IMR-90 (cell line): ENCODE results near the gene IL18R1. TPM values are rescaled to one million over a fixed set of nuclear protein-coding genes. Genes with fewer than 3 reads are reported as not detected.

ENCODE experiments used
- ATAC-seq: fragments of 200-7000 bp; cut with Tn5 transposase; 2 replicates; pipeline ENCODE4 v1.9.1; 2020; ENCODE audit warnings: low read depth, mild to moderate bottlenecking, moderate library complexity
- BruUV-seq: library from RNA; stranded (reverse); fragments of 400-500 nt; replicated peaks from 2 replicates; lab custom pipeline; 2021; lab: Mats Ljungman, UMichigan
- CTCF ChIA-PET: fragments of 300-600 bp; formaldehyde crosslinking; extraction: SDS; loops from one replicate; lab custom pipeline; 2021; ENCODE audit warnings: antibody characterized with exemption; lab: Yijun Ruan, JAX
- POLR2A ChIA-PET: fragments of 300-600 bp; sonication (Branson Sonifier 250); formaldehyde crosslinking; loops from one replicate; lab custom pipeline; 2022; ENCODE audit warnings: antibody characterized with exemption; ENCODE audit not compliant: unreplicated experiment; lab: Charles Lee
- DNase-seq: peaks from one replicate; pipeline ENCODE4 v3.0.0; 2013
- H2AFZ ChIP-seq: replicated peaks from 2 replicates; pipeline ENCODE3; 2013; ENCODE audit warnings: low read length, mild to moderate bottlenecking; ENCODE audit not compliant: poor library complexity
- H2AK5ac ChIP-seq: 2 replicates; pipeline ENCODE4 v1.6.1; 2013; ENCODE audit warnings: low read depth, low read length, inconsistent platforms
- H2AK9ac ChIP-seq: replicated peaks from 2 replicates; pipeline ENCODE3; 2013; ENCODE audit warnings: mild to moderate bottlenecking, low read depth, low read length, moderate library complexity; ENCODE audit not compliant: poor library complexity
- H2BK120ac ChIP-seq: 2 replicates; pipeline ENCODE4 v1.6.1; 2013; ENCODE audit warnings: low read depth, low read length, inconsistent platforms
- H2BK15ac ChIP-seq: 3 replicates; pipeline ENCODE4 v1.6.1; 2013; ENCODE audit warnings: low read depth, low read length, inconsistent platforms
- H2BK20ac ChIP-seq: 2 replicates; pipeline ENCODE4 v1.6.1; 2013; ENCODE audit warnings: low read depth, mild to moderate bottlenecking, inconsistent platforms, low read length, moderate library complexity
- H2BK5ac ChIP-seq: 2 replicates; pipeline ENCODE4 v1.6.1; 2013; ENCODE audit warnings: mild to moderate bottlenecking, low read depth, low read length, inconsistent platforms; ENCODE audit not compliant: poor library complexity, severe bottlenecking
- H3K14ac ChIP-seq: replicated peaks from 2 replicates; pipeline ENCODE4 v1.6.1; 2013; ENCODE audit warnings: low read depth, low read length, inconsistent platforms
- H3K18ac ChIP-seq: 2 replicates; pipeline ENCODE4 v1.6.1; 2013; ENCODE audit warnings: low read depth, low read length, control low read depth
- H3K23ac ChIP-seq: 2 replicates; pipeline ENCODE4 v1.6.1; 2013; ENCODE audit warnings: low read depth, low read length, inconsistent platforms
- H3K27ac ChIP-seq: 2 replicates; pipeline ENCODE4 v1.5.1; 2013; ENCODE audit warnings: mild to moderate bottlenecking, control low read depth, low read length; ENCODE audit not compliant: insufficient read depth
- H3K27me3 ChIP-seq: 2 replicates; pipeline ENCODE4 v1.6.1; 2013; ENCODE audit warnings: low read length; ENCODE audit not compliant: control insufficient read depth, insufficient read depth
- H3K36me3 ChIP-seq: 2 replicates; pipeline ENCODE4 v1.6.1; 2013; ENCODE audit warnings: low read length, mixed read lengths; ENCODE audit not compliant: control insufficient read depth, insufficient read depth
- H3K4ac ChIP-seq: 2 replicates; pipeline ENCODE4 v1.6.1; 2013; ENCODE audit warnings: low read depth, low read length, inconsistent platforms
- H3K4me1 ChIP-seq: 2 replicates; pipeline ENCODE4 v1.6.1; 2013; ENCODE audit warnings: low read length, mixed read lengths; ENCODE audit not compliant: control insufficient read depth, insufficient read depth
- H3K4me2 ChIP-seq: 2 replicates; pipeline ENCODE4 v1.6.1; 2013; ENCODE audit warnings: low read depth, mild to moderate bottlenecking, control low read depth, low read length, moderate library complexity
- H3K4me3 ChIP-seq: 2 replicates; pipeline ENCODE4 v1.5.1; 2013; ENCODE audit warnings: low read depth, mild to moderate bottlenecking, control low read depth, low read length, moderate library complexity; ENCODE audit not compliant: insufficient read depth
- H3K56ac ChIP-seq: 2 replicates; pipeline ENCODE4 v1.6.1; 2013; ENCODE audit warnings: low read length, inconsistent platforms; ENCODE audit not compliant: insufficient read depth; ENCODE audit errors: extremely low read depth
- H3K79me1 ChIP-seq, 2 experiments: 2 replicates each; pipeline ENCODE4 v1.6.1; 2013; ENCODE audit warnings: low read length in 2 of 2, inconsistent platforms in 1 of 2, low read depth in 1 of 2
- H3K9ac ChIP-seq: 2 replicates; pipeline ENCODE4 v1.6.1; 2013; ENCODE audit warnings: low read depth, low read length, control low read depth
- H3K9me1 ChIP-seq: 2 replicates; pipeline ENCODE4 v1.6.1; 2013; ENCODE audit warnings: low read length, inconsistent platforms; ENCODE audit not compliant: insufficient read depth
- H3K9me3 ChIP-seq: 2 replicates; pipeline ENCODE4 v1.6.1; 2013; ENCODE audit warnings: low read length; ENCODE audit not compliant: control insufficient read depth, insufficient read depth
- H4K20me1 ChIP-seq: 2 replicates; pipeline ENCODE4 v1.6.1; 2013; ENCODE audit warnings: low read length, inconsistent platforms; ENCODE audit not compliant: insufficient read depth
- H4K5ac ChIP-seq: 2 replicates; pipeline ENCODE4 v1.6.1; 2013; ENCODE audit warnings: mild to moderate bottlenecking, low read depth, low read length, control low read depth
- H4K8ac ChIP-seq, 2 experiments: 2 replicates each; pipeline ENCODE4 v1.6.1; 2013; ENCODE audit warnings: low read depth in 2 of 2, low read length in 2 of 2, control low read depth in 1 of 2, inconsistent platforms in 1 of 2
- H4K91ac ChIP-seq: 2 replicates; pipeline ENCODE4 v1.6.1; 2013; ENCODE audit warnings: low read depth, low read length, inconsistent platforms; ENCODE audit not compliant: insufficient read depth
- CEBPB ChIP-seq: IDR thresholded peaks from 2 replicates; pipeline ENCODE4 v1.6.1; 2012; ENCODE audit warnings: low read depth, low read length, improper control_type of control experiment
- FOS ChIP-seq: fragments of 150-350 bp; IDR thresholded peaks from 2 replicates; pipeline ENCODE4 v1.6.1; 2016; ENCODE audit warnings: low read depth, low read length
- MAZ ChIP-seq: IDR thresholded peaks from 2 replicates; pipeline ENCODE4 v1.6.1; 2012; ENCODE audit warnings: low read depth, mild to moderate bottlenecking, low read length, improper control_type of control experiment, moderate library complexity, borderline replicate concordance
- POLR2A ChIP-seq: IDR thresholded peaks from 2 replicates; pipeline ENCODE4 v1.6.1; 2012; ENCODE audit warnings: mild to moderate bottlenecking, low read depth, low read length
- RFX5 ChIP-seq: IDR thresholded peaks from 2 replicates; pipeline ENCODE4 v1.8.0; 2012; ENCODE audit warnings: low read depth, mild to moderate bottlenecking, low read length, moderate library complexity
- SMC3 ChIP-seq: fragments of 150-350 bp; IDR thresholded peaks from 2 replicates; pipeline ENCODE4 v1.6.1; 2016; ENCODE audit warnings: low read depth, mild to moderate bottlenecking, antibody characterized with exemption, low read length, moderate library complexity
- WGBS, 2 experiments: methylation state at CpG; one replicate each; pipeline versions ENCODE4 v1.1.5 to v1.1.7; 2013; ENCODE audit warnings: missing lambda C conversion rate in 2 of 2; ENCODE audit not compliant: insufficient read length in 1 of 2; ENCODE audit errors: extremely low coverage in 2 of 2; 5-methylcytosine and 5-hydroxymethylcytosine counted together
- dilution Hi-C: fragments of 300-500 bp; cut with HindIII; formaldehyde crosslinking; loops from one replicate; pipeline ENCODE4 v1.14.3; 2018; ENCODE audit warnings: low sequenced_read_pairs; ENCODE audit not compliant: unreplicated experiment
- in situ Hi-C: fragments of 300-500 bp; cut with MboI; formaldehyde crosslinking; loops from 3 replicates; pipeline ENCODE4 v1.14.3; 2019; ENCODE audit warnings: low sequenced_read_pairs, inconsistent platforms, mixed read lengths
- intact Hi-C: fragments of 100-400 bp; cut with micrococcal nuclease; formaldehyde crosslinking; loops from 2 replicates; pipeline ENCODE4 v1.10.0; 2022
- polyA plus RNA-seq, 3 experiments: library from polyadenylated mRNA; depleted of rRNA; stranded (reverse); fragments of >200 nt; gene quantifications; 2 replicates each; pipeline ENCODE4 v1.2.3, GENCODE V29; 2012; ENCODE audit warnings: low replicate concordance in 1 of 3
- total RNA-seq: library from RNA; depleted of rRNA; stranded (reverse); fragments of >200 nt; gene quantifications from 2 replicates; pipeline ENCODE4 v1.2.3, GENCODE V29; 2012
- TF ChIP-seq, protein P1 (sequence below): fragments of 150-350 bp; IDR thresholded peaks from 2 replicates; pipeline ENCODE4 v1.6.1; 2016; ENCODE audit warnings: low read depth, mild to moderate bottlenecking, low read length, moderate library complexity, borderline replicate concordance
- TF ChIP-seq, protein P2 (sequence below): fragments of 150-350 bp; IDR thresholded peaks from 2 replicates; pipeline ENCODE4 v1.6.1; 2017; ENCODE audit warnings: mild to moderate bottlenecking, antibody characterized with exemption, low read length, low read depth

Gene IL18R1
- total and polyA plus RNA-seq, 2 of the 4 experiments (the other 2 are of a cell fraction) = 0.18 to 0.24 TPM

- H2BK20ac ChIP-seq = no peak overlapping the region
- H2AFZ ChIP-seq = no peak overlapping the region
- H4K20me1 ChIP-seq = no peaks in the 10 kb centered on the region
- H3K9me3 ChIP-seq = no peaks in the 10 kb centered on the region
- H3K27me3 ChIP-seq = no peaks in the 10 kb centered on the region; the same call in 1 of the 2 replicates
- intact Hi-C loops = no loop called here
- H3K4me3 ChIP-seq = no peak overlapping the region
- dilution Hi-C loops = no loop called here
- H3K4me2 ChIP-seq = no peak overlapping the region
- no peak overlapping the region for H3K56ac ChIP-seq
- no TSS peak for BruUV-seq
- 0 out of 2 replicates have a peak, but pooled peaks cover 2% of the 10 kb centered on the region for H3K4me1 ChIP-seq
- TF ChIP-seq FOS (no peak), POLR2A (no peak), CEBPB (no peak), SMC3 (no peak), RFX5 (no peak), MAZ (no peak)
- TF ChIP-seq, protein P1, sequence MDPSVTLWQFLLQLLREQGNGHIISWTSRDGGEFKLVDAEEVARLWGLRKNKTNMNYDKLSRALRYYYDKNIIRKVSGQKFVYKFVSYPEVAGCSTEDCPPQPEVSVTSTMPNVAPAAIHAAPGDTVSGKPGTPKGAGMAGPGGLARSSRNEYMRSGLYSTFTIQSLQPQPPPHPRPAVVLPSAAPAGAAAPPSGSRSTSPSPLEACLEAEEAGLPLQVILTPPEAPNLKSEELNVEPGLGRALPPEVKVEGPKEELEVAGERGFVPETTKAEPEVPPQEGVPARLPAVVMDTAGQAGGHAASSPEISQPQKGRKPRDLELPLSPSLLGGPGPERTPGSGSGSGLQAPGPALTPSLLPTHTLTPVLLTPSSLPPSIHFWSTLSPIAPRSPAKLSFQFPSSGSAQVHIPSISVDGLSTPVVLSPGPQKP = no peak
- TF ChIP-seq, protein P2, sequence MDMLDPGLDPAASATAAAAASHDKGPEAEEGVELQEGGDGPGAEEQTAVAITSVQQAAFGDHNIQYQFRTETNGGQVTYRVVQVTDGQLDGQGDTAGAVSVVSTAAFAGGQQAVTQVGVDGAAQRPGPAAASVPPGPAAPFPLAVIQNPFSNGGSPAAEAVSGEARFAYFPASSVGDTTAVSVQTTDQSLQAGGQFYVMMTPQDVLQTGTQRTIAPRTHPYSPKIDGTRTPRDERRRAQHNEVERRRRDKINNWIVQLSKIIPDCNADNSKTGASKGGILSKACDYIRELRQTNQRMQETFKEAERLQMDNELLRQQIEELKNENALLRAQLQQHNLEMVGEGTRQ = no peak
- DNase-seq (no peak), ATAC-seq (no peak)
- no peak overlapping the region for H2BK120ac ChIP-seq
- H4K5ac ChIP-seq = no peak overlapping the region
- WGBS, 2 experiments = no CpG with 5 or more reads among the region's 3 CpGs
- no peak overlapping the region for H3K23ac ChIP-seq
- in situ Hi-C loops = no loop called here
- H3K36me3 ChIP-seq = no peaks in the 10 kb centered on the region
- POLR2A ChIA-PET = no interaction called here
- H2BK5ac ChIP-seq = no peak overlapping the region
- no peak overlapping the region for H4K8ac ChIP-seq
- no peak overlapping the region for H3K18ac ChIP-seq
- H3K14ac ChIP-seq = no peak overlapping the region
- no peak overlapping the region for H2AK9ac ChIP-seq
- H3K4ac ChIP-seq = no peak overlapping the region
- H2BK15ac ChIP-seq = no peak overlapping the region
- no peak overlapping the region for H2AK5ac ChIP-seq
- H3K79me1 ChIP-seq = no peaks in the 10 kb centered on the region
- CTCF ChIA-PET = interaction anchor here (1.0 kb wide), 1 partner anchor 21 kb away, joined by 3 read pairs; no protein-coding TSS in a partner anchor
- no peaks in the 10 kb centered on the region for H3K9me1 ChIP-seq
- H3K9ac ChIP-seq = no peak overlapping the region
- H3K27ac ChIP-seq = no peak overlapping the region
- no peak overlapping the region for H4K91ac ChIP-seq
These were observed 82.5 kb downstream of the IL18R1 start for GRCh38 chr2:102438111-102438510.
